RPMI7951 (cell line): ENCODE data around the gene UPK2. TPM values are rescaled to one million over a fixed set of nuclear protein-coding genes. Genes with fewer than 3 reads are reported as not detected.
"Not testable (repeated sequence)": the region's sequence is repeated elsewhere in the genome, so short reads cannot be mapped to it uniquely, and the experiment has no call there.

Experiments
- DNase-seq: peaks from one replicate; pipeline ENCODE4 v3.0.0-alpha.2; 2012; ENCODE audit warnings: low read depth
- total RNA-seq: library from RNA; depleted of rRNA; stranded (reverse); fragments of >200 nt; shearing (Covaris generic); gene quantifications from 2 replicates; pipeline ENCODE4 v1.2.3, GENCODE V29; 2014; rRNA removed

UPK2 gene
- total RNA-seq, 1 experiment from 2014 or later: not detected

DNA sequence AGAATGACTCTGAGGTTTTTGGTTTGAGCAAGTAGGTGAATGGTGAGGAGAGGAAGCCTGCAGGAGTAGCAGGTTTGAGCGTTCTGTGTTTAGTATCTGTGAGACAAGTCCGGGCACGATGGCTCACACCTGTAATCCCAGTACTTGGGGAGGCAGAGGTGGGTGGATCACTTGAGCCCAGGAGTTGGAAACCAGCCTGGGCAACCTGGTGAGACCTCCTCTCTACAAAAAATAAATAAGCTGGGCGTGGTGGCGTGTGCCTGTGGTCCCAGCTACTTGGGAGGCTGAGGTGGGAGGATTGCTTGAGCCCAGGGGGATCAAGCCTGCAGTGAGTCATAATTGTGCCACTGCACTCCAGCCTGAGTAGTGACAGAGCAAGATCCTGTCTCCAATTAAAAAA is 32.2 kb downstream of the UPK2 start:
- DNase-seq: no peak

DNA sequence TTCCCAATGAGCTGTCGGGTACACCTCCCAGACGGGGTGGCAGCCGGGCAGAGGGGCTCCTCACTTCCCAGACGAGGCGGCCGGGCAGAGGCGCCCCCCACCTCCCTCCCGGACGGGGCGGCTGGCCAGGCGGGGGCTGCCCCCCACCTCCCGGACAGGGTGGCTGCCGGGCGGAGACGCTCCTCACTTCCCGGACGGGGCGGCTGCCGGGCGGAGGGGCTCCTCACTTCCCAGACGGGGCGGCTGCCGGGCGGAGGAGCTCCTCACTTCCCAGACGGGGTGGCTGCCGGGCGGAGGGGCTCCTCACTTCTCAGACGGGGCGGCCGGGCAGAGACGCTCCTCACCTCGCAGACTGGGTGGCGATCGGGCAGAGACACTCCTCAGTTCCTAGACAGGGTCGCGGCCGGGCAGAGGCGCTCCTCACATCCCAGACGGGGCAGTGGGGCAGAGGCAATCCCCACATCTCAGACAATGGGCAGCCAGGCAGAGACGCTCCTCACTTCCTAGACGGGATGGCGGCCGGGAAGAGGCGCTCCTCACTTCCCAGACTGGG is 35.5 kb downstream of the UPK2 start:
- DNase-seq: not testable (repeated sequence)

DNA sequence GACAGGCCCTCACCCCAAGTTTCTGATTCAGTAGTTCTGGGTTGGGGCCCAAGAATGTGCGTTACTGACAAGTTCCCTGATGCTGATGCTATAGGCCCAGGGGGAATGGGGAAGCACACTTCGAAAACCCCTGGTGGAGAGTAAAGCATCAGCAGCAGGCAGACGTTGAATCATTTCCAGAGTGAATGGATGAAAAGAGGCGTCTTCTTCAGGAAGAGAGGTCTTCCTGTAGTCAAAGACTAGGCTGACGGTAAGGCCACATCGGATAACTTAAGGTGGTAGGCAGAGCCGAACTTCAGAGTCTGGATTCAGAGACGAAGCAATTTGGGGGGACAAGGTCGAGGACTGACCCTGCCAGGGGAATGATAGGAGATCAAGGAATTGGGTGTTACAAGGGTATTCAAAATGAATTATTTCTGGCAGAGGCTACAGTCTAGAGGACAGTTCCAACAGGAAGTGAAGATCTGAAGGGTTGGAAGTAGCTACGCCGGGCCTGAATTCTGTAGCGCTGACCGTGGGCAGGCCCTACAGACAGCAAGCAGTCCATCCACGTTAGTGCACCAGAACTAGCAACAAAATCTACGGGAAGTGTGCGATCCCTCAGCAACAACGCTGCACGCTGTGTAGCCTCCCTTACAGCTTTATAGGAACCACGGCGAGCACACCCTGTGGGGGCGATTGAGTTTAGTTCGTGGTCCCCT is 41.0 kb downstream of the UPK2 start:
- peak; percentile 34 for DNase-seq

DNA sequence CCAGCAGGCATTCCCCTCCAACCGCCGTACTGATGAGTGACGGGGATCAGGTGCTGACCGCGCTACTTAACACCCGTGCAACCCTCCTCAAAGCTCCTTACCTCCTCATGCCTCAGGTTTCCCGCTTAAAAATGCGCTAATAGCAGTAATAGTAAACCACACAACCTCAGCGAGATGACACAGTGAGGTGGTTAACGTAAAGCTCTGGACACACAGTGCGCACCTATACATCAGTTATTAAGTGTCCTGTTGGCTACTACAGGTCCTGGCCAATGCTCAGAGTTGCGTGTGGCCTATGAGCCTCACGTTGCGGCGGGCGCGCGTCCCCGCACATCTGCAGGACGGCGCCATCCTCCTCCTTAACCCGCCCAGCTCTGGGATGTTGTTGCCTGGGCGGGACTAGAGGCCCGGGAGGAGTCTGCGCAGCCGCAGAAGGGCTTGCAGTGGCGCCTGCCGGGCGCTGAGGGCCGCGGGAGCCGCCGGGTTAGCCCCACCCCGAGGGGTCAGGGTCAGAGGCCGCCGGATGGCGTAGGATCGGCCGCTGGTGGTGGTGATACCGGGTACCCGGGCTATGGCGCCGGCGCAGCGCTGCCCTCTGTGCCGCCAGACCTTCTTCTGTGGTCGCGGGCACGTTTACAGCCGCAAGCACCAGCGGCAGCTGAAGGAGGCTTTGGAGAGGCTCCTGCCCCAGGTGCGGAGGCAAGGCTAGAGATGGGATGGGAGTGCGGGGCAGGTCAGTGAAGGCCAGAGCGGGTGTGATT is 41.7 kb downstream of the UPK2 start, which contains the start of gene CENATAC:
Gene CENATAC, plus strand, starts transcription at position 512 of the 761 bp plus-strand sequence. Its CDS starts 60 bp downstream, at position 572.
- peak; percentile 85 for DNase-seq

DNA sequence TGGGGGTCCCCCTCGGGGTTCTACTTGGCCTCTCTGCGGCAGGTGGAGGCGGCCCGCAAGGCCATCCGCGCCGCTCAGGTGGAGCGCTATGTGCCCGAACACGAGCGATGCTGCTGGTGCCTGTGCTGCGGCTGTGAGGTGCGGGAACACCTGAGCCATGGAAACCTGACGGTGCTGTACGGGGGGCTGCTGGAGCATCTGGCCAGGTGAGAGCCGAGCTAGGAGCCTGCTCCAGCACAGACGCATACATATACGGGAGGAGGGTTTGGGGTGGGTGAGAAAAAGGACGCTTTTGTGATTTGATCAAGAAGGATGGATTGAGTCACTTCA is 42.3 kb downstream of the UPK2 start:
- DNase-seq: no peak

DNA sequence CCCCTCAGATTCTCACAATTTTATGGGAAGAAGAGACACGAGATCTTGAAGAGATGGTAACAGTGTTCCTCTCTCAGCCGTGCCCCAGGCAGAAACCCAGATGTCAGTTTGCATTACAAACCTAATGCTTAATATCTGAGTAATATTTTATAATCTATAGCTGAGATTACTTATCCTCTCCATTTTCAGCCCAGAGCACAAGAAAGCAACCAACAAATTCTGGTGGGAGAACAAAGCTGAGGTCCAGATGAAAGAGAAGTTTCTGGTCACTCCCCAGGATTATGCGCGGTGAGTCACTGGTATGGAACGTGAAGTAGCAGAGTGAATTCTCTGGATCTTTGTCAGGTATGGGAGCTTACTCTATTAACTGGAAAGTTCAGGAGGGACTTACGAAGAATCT is 42.7 kb downstream of the UPK2 start:
- DNase-seq: peak; percentile 78

DNA sequence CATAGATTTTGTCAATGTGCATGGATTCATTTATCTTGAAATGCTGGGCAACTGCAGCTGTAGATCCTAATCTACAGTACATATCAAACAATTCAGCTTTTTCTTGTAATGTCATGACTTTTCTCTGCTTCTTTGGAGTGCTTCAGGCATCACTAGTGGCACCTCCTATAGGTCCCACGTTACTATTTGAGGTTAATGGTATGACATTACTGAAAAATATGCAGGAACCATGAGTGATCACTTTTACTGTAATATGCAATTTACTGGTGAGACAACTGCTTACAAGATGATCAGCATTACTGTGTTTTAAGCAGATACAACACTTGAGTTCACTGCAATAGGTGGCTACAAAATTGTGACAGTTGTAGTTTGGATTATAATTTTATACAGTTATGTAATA is 44.8 kb downstream of the UPK2 start:
- peak; percentile 10 for DNase-seq

DNA sequence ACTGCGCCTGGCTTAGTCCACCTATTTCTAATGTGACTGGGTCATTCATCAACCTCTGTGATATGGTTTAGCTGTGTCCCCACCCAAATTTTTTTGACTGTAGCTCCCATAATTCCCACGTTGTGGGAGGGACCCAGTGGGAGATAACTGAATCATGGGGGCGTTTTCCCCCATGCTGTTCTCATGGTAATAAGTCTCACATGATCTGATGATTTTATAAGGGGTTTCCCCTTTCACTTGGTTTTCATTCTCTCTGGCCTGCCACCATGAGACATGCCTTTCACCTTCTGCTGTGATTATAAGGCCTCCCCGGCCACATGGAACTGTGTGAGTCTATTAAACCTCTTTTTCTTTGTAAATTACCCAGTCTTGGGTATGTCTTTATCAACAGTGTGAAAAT is 50.6 kb downstream of the UPK2 start:
- DNase-seq: no peak

Other genes with a start within 250 kb of the UPK2 start
- gene DDX6, start 165.1 kb upstream of the UPK2 start, total RNA-seq: 41.4 and 45.2 TPM in 2 replicates
- not detected in 2 replicates for gene CXCR5, start 72.4 kb upstream of the UPK2 start, total RNA-seq
- gene BCL9L, start 30.4 kb upstream of the UPK2 start, total RNA-seq: 11.1 and 13.8 TPM in 2 replicates
- not detected in 2 replicates for gene FOXR1, start 15.5 kb downstream of the UPK2 start, total RNA-seq
- 7.2 and 8.1 TPM in 2 replicates for gene CENATAC, start 41.8 kb downstream of the UPK2 start, total RNA-seq
- 2,312 and 2,810 TPM in 2 replicates for gene RPS25, start 62.0 kb downstream of the UPK2 start, total RNA-seq
- gene TRAPPC4, start 62.5 kb downstream of the UPK2 start, total RNA-seq: 135 and 150 TPM in 2 replicates
- 18.6 and 19.7 TPM in 2 replicates for gene SLC37A4, start 74.6 kb downstream of the UPK2 start, total RNA-seq
- gene HYOU1, start 100.9 kb downstream of the UPK2 start, total RNA-seq: 106 and 115 TPM in 2 replicates
- gene VPS11, start 111.5 kb downstream of the UPK2 start, total RNA-seq: 19.1 and 24.6 TPM in 2 replicates
- gene HMBS, start 128.6 kb downstream of the UPK2 start, total RNA-seq: 14.3 and 17.1 TPM in 2 replicates
- 41.6 and 44.0 TPM in 2 replicates for gene DPAGT1, start 145.6 kb downstream of the UPK2 start, total RNA-seq
- 3.2 and 4.8 TPM in 2 replicates for gene C2CD2L, start 151.0 kb downstream of the UPK2 start, total RNA-seq
- gene HINFP, start 165.3 kb downstream of the UPK2 start, total RNA-seq: 13.2 and 16.5 TPM in 2 replicates
- gene ABCG4, start 192.8 kb downstream of the UPK2 start, total RNA-seq: 0.20 and 0.24 TPM in 2 replicates
- 4.9 and 5.6 TPM in 2 replicates for gene NLRX1, start 212.4 kb downstream of the UPK2 start, total RNA-seq
- gene NHERF4, start 229.2 kb downstream of the UPK2 start, total RNA-seq: not detected in 2 replicates